ENCODE measurements around the gene KCNAB2.
"Not testable (repeated sequence)": the region's sequence is repeated elsewhere in the genome, so short reads cannot be mapped to it uniquely, and the experiment has no call there.

The KCNAB2 gene

DNA sequence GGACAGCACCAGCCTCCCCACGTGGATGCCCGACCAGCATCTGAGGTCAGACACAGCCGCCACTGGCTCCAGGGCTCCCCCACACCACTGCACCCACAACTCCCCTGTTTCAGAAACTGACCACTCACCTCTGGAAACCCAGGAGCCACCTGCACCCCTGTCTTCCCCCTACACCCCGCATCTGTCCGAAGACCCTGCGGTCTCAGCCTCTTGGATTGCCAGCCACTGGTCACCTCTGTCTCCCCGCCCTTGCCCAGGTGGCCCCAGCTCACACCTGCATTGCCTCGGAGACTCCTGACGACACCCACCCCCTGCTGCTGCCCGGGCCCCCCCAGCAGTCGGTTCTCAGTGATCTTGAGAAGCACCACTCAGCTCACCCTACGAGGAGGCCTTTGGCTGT, 32.2 kb upstream of the KCNAB2 start:
- Histone ChIP-seq H2AFZ (ENCODE audit: low read length) (no peak overlapping the region), H4K20me1 (ENCODE audit: insufficient read depth, low read length) (no peaks in the 10 kb centered on the region), H3K27ac (ENCODE audit: low read depth, low read length, poor library complexity, severe bottlenecking) (no peak overlapping the region), H3K9ac (ENCODE audit: low read length) (no peak overlapping the region), H3K79me2 (ENCODE audit: insufficient read depth, low read length) (no peaks in the 10 kb centered on the region), H3K36me3 (ENCODE audit: insufficient read depth, low read length) (no peaks in the 10 kb centered on the region), H3K4me2 (ENCODE audit: low read length) (no peak overlapping the region), H3K4me1 (ENCODE audit: insufficient read depth, low read length, severe bottlenecking) (no peaks in the 10 kb centered on the region), H3K9me3 (ENCODE audit: low read length) (no peaks in the 10 kb centered on the region), H3K9me2 (ENCODE audit: low read depth, low read length) (no peaks in the 10 kb centered on the region), H3F3A (ENCODE audit: insufficient read depth, low read length) (no peaks in the 10 kb centered on the region), H3K4me3 (ENCODE audit: low read depth, low read length, poor library complexity, severe bottlenecking) (no peak overlapping the region), H3K27me3 (ENCODE audit: insufficient read depth, low read length) (no peaks in the 10 kb centered on the region)
- TF ChIP-seq EZH2 (IDR thresholded peaks at IDR 0.05; ENCODE audit: borderline replicate concordance, low read length): no peak
- TF ChIP-seq, protein P1, sequence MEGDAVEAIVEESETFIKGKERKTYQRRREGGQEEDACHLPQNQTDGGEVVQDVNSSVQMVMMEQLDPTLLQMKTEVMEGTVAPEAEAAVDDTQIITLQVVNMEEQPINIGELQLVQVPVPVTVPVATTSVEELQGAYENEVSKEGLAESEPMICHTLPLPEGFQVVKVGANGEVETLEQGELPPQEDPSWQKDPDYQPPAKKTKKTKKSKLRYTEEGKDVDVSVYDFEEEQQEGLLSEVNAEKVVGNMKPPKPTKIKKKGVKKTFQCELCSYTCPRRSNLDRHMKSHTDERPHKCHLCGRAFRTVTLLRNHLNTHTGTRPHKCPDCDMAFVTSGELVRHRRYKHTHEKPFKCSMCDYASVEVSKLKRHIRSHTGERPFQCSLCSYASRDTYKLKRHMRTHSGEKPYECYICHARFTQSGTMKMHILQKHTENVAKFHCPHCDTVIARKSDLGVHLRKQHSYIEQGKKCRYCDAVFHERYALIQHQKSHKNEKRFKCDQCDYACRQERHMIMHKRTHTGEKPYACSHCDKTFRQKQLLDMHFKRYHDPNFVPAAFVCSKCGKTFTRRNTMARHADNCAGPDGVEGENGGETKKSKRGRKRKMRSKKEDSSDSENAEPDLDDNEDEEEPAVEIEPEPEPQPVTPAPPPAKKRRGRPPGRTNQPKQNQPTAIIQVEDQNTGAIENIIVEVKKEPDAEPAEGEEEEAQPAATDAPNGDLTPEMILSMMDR (IDR thresholded peaks at IDR 0.05; ENCODE audit: low read length): no peak

DNA sequence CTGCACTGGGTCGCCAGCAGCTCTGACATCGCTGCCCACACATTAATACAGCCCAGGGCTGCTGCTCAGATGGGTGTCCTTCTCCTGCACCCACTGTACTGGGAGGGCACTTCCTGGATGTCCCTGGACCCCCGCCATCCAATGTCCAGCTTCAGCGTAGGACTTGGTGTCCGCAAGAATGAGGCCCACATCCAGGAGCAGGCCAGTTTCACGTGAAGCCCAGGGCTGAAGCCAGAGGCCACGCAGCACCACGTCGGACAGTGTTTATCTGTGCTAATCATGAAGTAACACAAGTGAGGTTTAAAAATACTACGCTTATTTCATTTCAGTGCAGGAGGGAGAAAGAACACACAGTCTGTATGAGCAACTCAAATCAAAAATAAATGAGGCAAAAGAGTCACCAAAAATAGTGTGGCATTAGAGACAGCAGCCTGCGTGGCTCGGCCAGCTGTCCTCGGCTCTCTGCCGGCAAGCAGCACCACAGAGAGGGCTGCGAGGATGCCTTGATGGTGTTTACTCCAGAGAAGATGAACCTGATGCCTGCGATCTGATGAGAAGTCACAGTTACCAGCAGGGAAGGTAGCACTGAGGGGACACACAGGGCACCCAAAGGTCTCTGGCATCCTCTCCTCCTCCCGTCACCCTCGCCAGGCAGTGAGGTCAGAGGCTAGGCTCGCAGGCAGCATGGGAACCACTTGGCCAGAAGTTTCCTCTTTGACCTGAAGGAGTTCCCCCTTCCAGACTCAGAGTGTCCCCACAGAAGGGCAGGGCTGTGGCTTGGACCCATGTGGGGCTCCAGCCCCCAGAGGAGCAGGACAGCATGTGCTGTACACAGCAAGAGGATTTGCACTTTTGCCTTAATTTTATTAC, 31.3 kb upstream of the KCNAB2 start:
- no peak overlapping the region for H3K27ac ChIP-seq (ENCODE audit: low read depth, low read length, poor library complexity, severe bottlenecking)
- H3K9ac ChIP-seq (ENCODE audit: low read length): no peak overlapping the region
- H3K36me3 ChIP-seq (ENCODE audit: insufficient read depth, low read length): no peaks in the 10 kb centered on the region
- no peaks in the 10 kb centered on the region for H3F3A ChIP-seq (ENCODE audit: insufficient read depth, low read length)
- no peak overlapping the region for H3K4me2 ChIP-seq (ENCODE audit: low read length)
- H3K9me3 ChIP-seq (ENCODE audit: low read length): no peaks in the 10 kb centered on the region
- no peaks in the 10 kb centered on the region for H3K27me3 ChIP-seq (ENCODE audit: insufficient read depth, low read length)
- H3K4me3 ChIP-seq (ENCODE audit: low read depth, low read length, poor library complexity, severe bottlenecking): no peak overlapping the region
- H4K20me1 ChIP-seq (ENCODE audit: insufficient read depth, low read length): no peaks in the 10 kb centered on the region
- H3K4me1 ChIP-seq (ENCODE audit: insufficient read depth, low read length, severe bottlenecking): no peaks in the 10 kb centered on the region
- no peaks in the 10 kb centered on the region for H3K79me2 ChIP-seq (ENCODE audit: insufficient read depth, low read length)
- no peak for TF ChIP-seq EZH2 (IDR thresholded peaks at IDR 0.05; ENCODE audit: borderline replicate concordance, low read length)
- TF ChIP-seq, protein P1 (IDR thresholded peaks at IDR 0.05; ENCODE audit: low read length): no peak
- H2AFZ ChIP-seq (ENCODE audit: low read length): no peak overlapping the region
- H3K9me2 ChIP-seq (ENCODE audit: low read depth, low read length): no peaks in the 10 kb centered on the region

DNA sequence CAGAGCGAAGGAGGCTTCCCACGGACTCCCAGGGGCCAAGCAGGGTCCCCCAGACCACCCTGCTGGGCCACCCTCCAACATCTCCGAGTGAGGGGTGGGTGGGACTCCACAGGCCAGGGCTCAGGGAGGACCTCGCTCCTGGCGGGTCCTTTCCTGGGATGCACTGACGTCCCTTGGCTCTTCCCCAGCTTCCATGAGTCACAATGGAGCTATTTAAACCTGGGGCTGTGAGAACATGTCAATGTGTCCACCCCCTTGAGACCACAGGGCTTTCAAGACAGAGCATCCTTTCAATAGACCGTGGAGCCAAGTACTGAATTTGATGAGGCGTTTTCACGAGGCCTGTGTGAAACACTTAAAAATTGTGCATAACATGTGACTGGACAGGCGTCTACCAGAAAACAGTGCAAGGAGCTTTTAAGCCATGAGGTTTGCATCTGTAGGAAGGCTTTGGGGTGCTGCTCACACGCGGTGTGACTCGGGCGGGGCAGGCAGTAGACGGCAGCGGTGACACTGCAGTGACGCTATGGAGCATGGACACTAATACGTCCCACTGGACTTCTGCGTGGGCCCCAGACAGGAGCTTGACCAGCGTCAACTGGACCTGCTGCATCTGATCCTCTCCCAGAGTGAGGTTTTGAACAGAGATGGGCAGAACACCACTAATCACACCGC, 29.4 kb upstream of the KCNAB2 start:
- Histone ChIP-seq H4K20me1 (ENCODE audit: insufficient read depth, low read length) (no peaks in the 10 kb centered on the region), H3K9me3 (ENCODE audit: low read length) (no peaks in the 10 kb centered on the region), H3K9me2 (ENCODE audit: low read depth, low read length) (no peaks in the 10 kb centered on the region), H3K27me3 (ENCODE audit: insufficient read depth, low read length) (no peaks in the 10 kb centered on the region), H3K4me3 (ENCODE audit: low read depth, low read length, poor library complexity, severe bottlenecking) (no peak overlapping the region), H3K9ac (ENCODE audit: low read length) (no peak overlapping the region), H2AFZ (ENCODE audit: low read length) (no peak overlapping the region), H3K36me3 (ENCODE audit: insufficient read depth, low read length) (no peaks in the 10 kb centered on the region), H3K4me2 (ENCODE audit: low read length) (no peak overlapping the region), H3F3A (ENCODE audit: insufficient read depth, low read length) (no peaks in the 10 kb centered on the region), H3K79me2 (ENCODE audit: insufficient read depth, low read length) (no peaks in the 10 kb centered on the region), H3K27ac (ENCODE audit: low read depth, low read length, poor library complexity, severe bottlenecking) (no peak overlapping the region), H3K4me1 (ENCODE audit: insufficient read depth, low read length, severe bottlenecking) (no peaks in the 10 kb centered on the region)
- TF ChIP-seq, protein P1 (IDR thresholded peaks at IDR 0.05; ENCODE audit: low read length): no peak
- TF ChIP-seq EZH2 (IDR thresholded peaks at IDR 0.05; ENCODE audit: borderline replicate concordance, low read length): no peak

DNA sequence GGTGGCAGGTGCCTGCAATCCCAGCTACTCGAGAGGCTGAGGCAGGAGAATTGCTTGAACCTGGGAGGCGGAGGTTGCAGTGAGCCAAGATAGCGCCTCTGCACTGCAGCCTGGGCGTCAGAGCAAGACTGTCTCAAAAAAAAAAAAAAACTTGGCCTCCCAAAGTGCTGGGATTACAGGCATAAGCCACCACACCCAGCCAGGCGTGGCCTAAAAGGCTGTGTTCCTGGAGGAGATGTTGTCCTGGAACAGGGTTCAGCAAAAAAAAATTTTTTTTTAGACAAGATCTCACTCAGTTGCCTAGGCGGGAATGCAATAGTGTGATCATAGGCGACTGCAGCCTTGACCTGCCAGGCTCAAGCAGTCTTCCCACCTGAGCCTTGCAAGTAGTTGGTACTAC, 28.0 kb upstream of the KCNAB2 start:
- not testable (repeated sequence) for H2AFZ ChIP-seq (ENCODE audit: low read length); H3K27ac ChIP-seq (ENCODE audit: low read depth, low read length, poor library complexity, severe bottlenecking); H3K9ac ChIP-seq (ENCODE audit: low read length); H3K27me3 ChIP-seq (ENCODE audit: insufficient read depth, low read length); H3K9me3 ChIP-seq (ENCODE audit: low read length); H3K4me1 ChIP-seq (ENCODE audit: insufficient read depth, low read length, severe bottlenecking); H3K36me3 ChIP-seq (ENCODE audit: insufficient read depth, low read length); H3F3A ChIP-seq (ENCODE audit: insufficient read depth, low read length); H3K4me2 ChIP-seq (ENCODE audit: low read length); H3K79me2 ChIP-seq (ENCODE audit: insufficient read depth, low read length); H3K4me3 ChIP-seq (ENCODE audit: low read depth, low read length, poor library complexity, severe bottlenecking); H4K20me1 ChIP-seq (ENCODE audit: insufficient read depth, low read length); H3K9me2 ChIP-seq (ENCODE audit: low read depth, low read length)
